ENCODE results near the gene FXYD3.

GRCh38 chr19:35128398-35129057 is 12.9 kb downstream of the FXYD3 start:
- TF ChIP-seq EZH2 (IDR thresholded peaks at IDR 0.05; ENCODE audit: low read depth, unreplicated experiment): no peak
- no peak for TF ChIP-seq CTCF (conservative IDR thresholded peaks at IDR 0.05; ENCODE audit: low read depth in 2 of 2)
- TF ChIP-seq POLR2AphosphoS5 (IDR thresholded peaks at IDR 0.05; ENCODE audit: low read depth): no peak

Data from GM23338 (cell line).